GM23338 (cell line): ENCODE data around the gene SPART. TPM values are rescaled to one million over a fixed set of nuclear protein-coding genes. Genes with fewer than 3 reads are reported as not detected.

Source experiments
- CTCF ChIP-seq, 2 experiments: fragments of 200-600 bp in 1 of 2; sonication (generic) in 1 of 2; conservative IDR thresholded peaks; 2 replicates each; pipeline versions ENCODE4 v1.5.1 to v1.6.1; 2016 to 2017; ENCODE audit warnings: antibody characterized with exemption in 2 of 2, low read depth in 2 of 2, mild to moderate bottlenecking in 2 of 2, moderate library complexity in 1 of 2
- NANOG ChIP-seq: IDR thresholded peaks from 2 replicates; pipeline ENCODE4 v1.6.1; 2016; ENCODE audit warnings: antibody characterized with exemption, borderline replicate concordance
- polyA plus RNA-seq: library from polyadenylated mRNA; unstranded; fragments of >200 nt; fragmentation: Nextera tagmentation; extraction: Ambion mirVana; gene quantifications from 2 replicates; pipeline ENCODE4 v1.2.1, GENCODE V29; 2016
- total RNA-seq: library from RNA; depleted of rRNA; stranded (reverse); fragments of >200 nt; shearing (Covaris generic); gene quantifications from 2 replicates; pipeline ENCODE4 v1.2.3, GENCODE V29; 2014
- TF ChIP-seq, protein P1 (sequence below): fragments of 250-450 bp; sonication (Bioruptor Pico); IDR thresholded peaks from 2 replicates; pipeline ENCODE4 v1.5.0; 2020; ENCODE audit warnings: mild to moderate bottlenecking, moderate library complexity
- TF ChIP-seq, protein P2 (sequence below): IDR thresholded peaks from one replicate; pipeline ENCODE4 v1.6.1; 2018; ENCODE audit warnings: antibody characterized with exemption; ENCODE audit not compliant: unreplicated experiment

Gene SPART
- total and polyA plus RNA-seq, 2 experiments from 2014 or later, result 109 to 116 TPM

GRCh38 chr13:36261976-36262375 is 84.2 kb downstream of the SPART start (continued):
- TF ChIP-seq, protein P1, sequence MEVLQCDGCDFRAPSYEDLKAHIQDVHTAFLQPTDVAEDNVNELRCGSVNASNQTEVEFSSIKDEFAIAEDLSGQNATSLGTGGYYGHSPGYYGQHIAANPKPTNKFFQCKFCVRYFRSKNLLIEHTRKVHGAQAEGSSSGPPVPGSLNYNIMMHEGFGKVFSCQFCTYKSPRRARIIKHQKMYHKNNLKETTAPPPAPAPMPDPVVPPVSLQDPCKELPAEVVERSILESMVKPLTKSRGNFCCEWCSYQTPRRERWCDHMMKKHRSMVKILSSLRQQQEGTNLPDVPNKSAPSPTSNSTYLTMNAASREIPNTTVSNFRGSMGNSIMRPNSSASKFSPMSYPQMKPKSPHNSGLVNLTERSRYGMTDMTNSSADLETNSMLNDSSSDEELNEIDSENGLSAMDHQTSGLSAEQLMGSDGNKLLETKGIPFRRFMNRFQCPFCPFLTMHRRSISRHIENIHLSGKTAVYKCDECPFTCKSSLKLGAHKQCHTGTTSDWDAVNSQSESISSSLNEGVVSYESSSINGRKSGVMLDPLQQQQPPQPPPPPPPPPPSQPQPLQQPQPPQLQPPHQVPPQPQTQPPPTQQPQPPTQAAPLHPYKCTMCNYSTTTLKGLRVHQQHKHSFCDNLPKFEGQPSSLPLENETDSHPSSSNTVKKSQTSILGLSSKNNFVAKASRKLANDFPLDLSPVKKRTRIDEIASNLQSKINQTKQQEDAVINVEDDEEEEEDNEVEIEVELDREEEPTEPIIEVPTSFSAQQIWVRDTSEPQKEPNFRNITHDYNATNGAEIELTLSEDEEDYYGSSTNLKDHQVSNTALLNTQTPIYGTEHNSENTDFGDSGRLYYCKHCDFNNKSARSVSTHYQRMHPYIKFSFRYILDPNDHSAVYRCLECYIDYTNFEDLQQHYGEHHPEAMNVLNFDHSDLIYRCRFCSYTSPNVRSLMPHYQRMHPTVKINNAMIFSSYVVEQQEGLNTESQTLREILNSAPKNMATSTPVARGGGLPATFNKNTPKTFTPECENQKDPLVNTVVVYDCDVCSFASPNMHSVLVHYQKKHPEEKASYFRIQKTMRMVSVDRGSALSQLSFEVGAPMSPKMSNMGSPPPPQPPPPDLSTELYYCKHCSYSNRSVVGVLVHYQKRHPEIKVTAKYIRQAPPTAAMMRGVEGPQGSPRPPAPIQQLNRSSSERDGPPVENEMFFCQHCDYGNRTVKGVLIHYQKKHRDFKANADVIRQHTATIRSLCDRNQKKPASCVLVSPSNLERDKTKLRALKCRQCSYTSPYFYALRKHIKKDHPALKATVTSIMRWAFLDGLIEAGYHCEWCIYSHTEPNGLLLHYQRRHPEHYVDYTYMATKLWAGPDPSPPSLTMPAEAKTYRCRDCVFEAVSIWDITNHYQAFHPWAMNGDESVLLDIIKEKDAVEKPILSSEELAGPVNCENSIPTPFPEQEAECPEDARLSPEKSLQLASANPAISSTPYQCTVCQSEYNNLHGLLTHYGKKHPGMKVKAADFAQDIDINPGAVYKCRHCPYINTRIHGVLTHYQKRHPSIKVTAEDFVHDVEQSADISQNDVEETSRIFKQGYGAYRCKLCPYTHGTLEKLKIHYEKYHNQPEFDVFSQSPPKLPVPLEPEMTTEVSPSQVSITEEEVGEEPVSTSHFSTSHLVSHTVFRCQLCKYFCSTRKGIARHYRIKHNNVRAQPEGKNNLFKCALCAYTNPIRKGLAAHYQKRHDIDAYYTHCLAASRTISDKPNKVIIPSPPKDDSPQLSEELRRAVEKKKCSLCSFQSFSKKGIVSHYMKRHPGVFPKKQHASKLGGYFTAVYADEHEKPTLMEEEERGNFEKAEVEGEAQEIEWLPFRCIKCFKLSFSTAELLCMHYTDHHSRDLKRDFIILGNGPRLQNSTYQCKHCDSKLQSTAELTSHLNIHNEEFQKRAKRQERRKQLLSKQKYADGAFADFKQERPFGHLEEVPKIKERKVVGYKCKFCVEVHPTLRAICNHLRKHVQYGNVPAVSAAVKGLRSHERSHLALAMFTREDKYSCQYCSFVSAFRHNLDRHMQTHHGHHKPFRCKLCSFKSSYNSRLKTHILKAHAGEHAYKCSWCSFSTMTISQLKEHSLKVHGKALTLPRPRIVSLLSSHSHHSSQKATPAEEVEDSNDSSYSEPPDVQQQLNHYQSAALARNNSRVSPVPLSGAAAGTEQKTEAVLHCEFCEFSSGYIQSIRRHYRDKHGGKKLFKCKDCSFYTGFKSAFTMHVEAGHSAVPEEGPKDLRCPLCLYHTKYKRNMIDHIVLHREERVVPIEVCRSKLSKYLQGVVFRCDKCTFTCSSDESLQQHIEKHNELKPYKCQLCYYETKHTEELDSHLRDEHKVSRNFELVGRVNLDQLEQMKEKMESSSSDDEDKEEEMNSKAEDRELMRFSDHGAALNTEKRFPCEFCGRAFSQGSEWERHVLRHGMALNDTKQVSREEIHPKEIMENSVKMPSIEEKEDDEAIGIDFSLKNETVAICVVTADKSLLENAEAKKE (CRISPR knock-in tag), result no peak
- TF ChIP-seq, protein P2, sequence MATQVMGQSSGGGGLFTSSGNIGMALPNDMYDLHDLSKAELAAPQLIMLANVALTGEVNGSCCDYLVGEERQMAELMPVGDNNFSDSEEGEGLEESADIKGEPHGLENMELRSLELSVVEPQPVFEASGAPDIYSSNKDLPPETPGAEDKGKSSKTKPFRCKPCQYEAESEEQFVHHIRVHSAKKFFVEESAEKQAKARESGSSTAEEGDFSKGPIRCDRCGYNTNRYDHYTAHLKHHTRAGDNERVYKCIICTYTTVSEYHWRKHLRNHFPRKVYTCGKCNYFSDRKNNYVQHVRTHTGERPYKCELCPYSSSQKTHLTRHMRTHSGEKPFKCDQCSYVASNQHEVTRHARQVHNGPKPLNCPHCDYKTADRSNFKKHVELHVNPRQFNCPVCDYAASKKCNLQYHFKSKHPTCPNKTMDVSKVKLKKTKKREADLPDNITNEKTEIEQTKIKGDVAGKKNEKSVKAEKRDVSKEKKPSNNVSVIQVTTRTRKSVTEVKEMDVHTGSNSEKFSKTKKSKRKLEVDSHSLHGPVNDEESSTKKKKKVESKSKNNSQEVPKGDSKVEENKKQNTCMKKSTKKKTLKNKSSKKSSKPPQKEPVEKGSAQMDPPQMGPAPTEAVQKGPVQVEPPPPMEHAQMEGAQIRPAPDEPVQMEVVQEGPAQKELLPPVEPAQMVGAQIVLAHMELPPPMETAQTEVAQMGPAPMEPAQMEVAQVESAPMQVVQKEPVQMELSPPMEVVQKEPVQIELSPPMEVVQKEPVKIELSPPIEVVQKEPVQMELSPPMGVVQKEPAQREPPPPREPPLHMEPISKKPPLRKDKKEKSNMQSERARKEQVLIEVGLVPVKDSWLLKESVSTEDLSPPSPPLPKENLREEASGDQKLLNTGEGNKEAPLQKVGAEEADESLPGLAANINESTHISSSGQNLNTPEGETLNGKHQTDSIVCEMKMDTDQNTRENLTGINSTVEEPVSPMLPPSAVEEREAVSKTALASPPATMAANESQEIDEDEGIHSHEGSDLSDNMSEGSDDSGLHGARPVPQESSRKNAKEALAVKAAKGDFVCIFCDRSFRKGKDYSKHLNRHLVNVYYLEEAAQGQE, result no peak
- TF ChIP-seq CTCF (conservative IDR thresholded peaks at IDR 0.05; ENCODE audit: low read depth in 2 of 2), result no peak
- no peak for TF ChIP-seq NANOG
